A673 (cell line): ENCODE data around the gene ACLY.

Experiments
- CTCF ChIP-seq: fragments of 300-800, 200-600 bp; sonication (generic); conservative IDR thresholded peaks from 2 replicates; pipeline ENCODE4 v1.5.1; 2017; ENCODE audit warnings: low read depth, mild to moderate bottlenecking, antibody characterized with exemption, low read length, moderate library complexity, mixed read lengths
- EZH2 ChIP-seq: fragments of 200-600 bp; sonication (generic); IDR thresholded peaks from 2 replicates; pipeline ENCODE4 v1.6.1; 2017; ENCODE audit warnings: borderline replicate concordance, low read depth, mild to moderate bottlenecking, mixed read lengths, antibody characterized with exemption, low read length; ENCODE audit not compliant: poor library complexity, severe bottlenecking

- TF ChIP-seq CTCF (no peak), EZH2 (no peak)
Measured at GRCh38 chr17:41919840-41920579, 1.3 kb upstream of the ACLY start.
